HEK293 (cell line): ENCODE results near the gene RIMKLB.

Experiments
- CTCF ChIA-PET: fragments of 350-600 bp; formaldehyde crosslinking; extraction: SDS; loops from one replicate; lab custom pipeline; 2021; ENCODE audit warnings: antibody characterized with exemption; lab: Yijun Ruan, JAX
- POLR2A ChIA-PET: fragments of 300-600 bp; formaldehyde crosslinking; extraction: SDS; loops from one replicate; lab custom pipeline; 2020; ENCODE audit warnings: antibody characterized with exemption, inconsistent platforms; lab: Yijun Ruan, JAX
- H3K27ac ChIP-seq: fragments of 200-500 bp; sonication (Bioruptor generic); 2 replicates; pipeline ENCODE4 v1.5.1; 2014; ENCODE audit warnings: low read depth, low read length, control low read depth, inconsistent platforms; ENCODE audit errors: extremely low read depth
- H3K36me3 ChIP-seq, 2 experiments: fragments of 200-500 bp in 1 of 2; sonication (Bioruptor generic) in 1 of 2; 1 replicate in 1 of 2; 2 replicates in 1 of 2; pipeline ENCODE4 v1.5.1; 2014 to 2017; ENCODE audit warnings: inconsistent platforms in 2 of 2, low read length in 2 of 2; ENCODE audit not compliant: control insufficient read depth in 2 of 2, insufficient read depth in 1 of 2
- H3K4me1 ChIP-seq: fragments of 200-500 bp; sonication (Bioruptor generic); 2 replicates; pipeline ENCODE4 v1.5.1; 2014; ENCODE audit warnings: mild to moderate bottlenecking, low read length, inconsistent platforms; ENCODE audit not compliant: control insufficient read depth, insufficient read depth
- H3K4me3 ChIP-seq: 2 replicates; pipeline ENCODE4 v1.5.1; 2011; ENCODE audit warnings: low read depth, mild to moderate bottlenecking, control low read depth, low read length, moderate library complexity
- H3K9me3 ChIP-seq: fragments of 200-500 bp; sonication (Bioruptor generic); 2 replicates; pipeline ENCODE4 v1.5.1; 2014; ENCODE audit warnings: low read depth, low read length, inconsistent platforms; ENCODE audit not compliant: control insufficient read depth, insufficient read depth
- FEZF1 ChIP-seq: fragments of 450-650 bp; formaldehyde crosslinking; IDR thresholded peaks from 2 replicates; pipeline ENCODE4 v1.5.1; 2016; ENCODE audit warnings: missing biosample characterization, missing genetic modification characterization
- IKZF3 ChIP-seq: fragments of 450-650 bp; IDR thresholded peaks from 2 replicates; pipeline ENCODE4 v1.5.0; 2018; ENCODE audit warnings: missing biosample characterization, mild to moderate bottlenecking, missing genetic modification characterization, moderate library complexity
- PRDM10 ChIP-seq: fragments of 450-650 bp; formaldehyde crosslinking; IDR thresholded peaks from 2 replicates; pipeline ENCODE4 v1.5.1; 2016; ENCODE audit warnings: missing biosample characterization, missing genetic modification characterization
- SALL2 ChIP-seq: fragments of 450-650 bp; formaldehyde crosslinking; IDR thresholded peaks from 2 replicates; pipeline ENCODE4 v1.5.0; 2017; ENCODE audit warnings: missing biosample characterization, mild to moderate bottlenecking, missing genetic modification characterization, borderline replicate concordance
- SP2 ChIP-seq: fragments of 450-650 bp; formaldehyde crosslinking; IDR thresholded peaks from 2 replicates; pipeline ENCODE4 v1.5.1; 2016; ENCODE audit warnings: missing biosample characterization, missing genetic modification characterization
- ZBTB17 ChIP-seq: fragments of 450-650 bp; formaldehyde crosslinking; IDR thresholded peaks from 2 replicates; pipeline ENCODE4 v1.5.1; 2016; ENCODE audit warnings: missing biosample characterization, missing genetic modification characterization
- ZFHX2 ChIP-seq: fragments of 450-650 bp; formaldehyde crosslinking; conservative IDR thresholded peaks from 2 replicates; pipeline ENCODE4 v1.5.1; 2016; ENCODE audit warnings: missing biosample characterization, missing genetic modification characterization
- ZNF112 ChIP-seq: fragments of 450-650 bp; formaldehyde crosslinking; IDR thresholded peaks from 2 replicates; pipeline ENCODE4 v1.5.0; 2017; ENCODE audit warnings: missing biosample characterization, missing genetic modification characterization
- ZNF19 ChIP-seq: fragments of 450-650 bp; formaldehyde crosslinking; IDR thresholded peaks from 2 replicates; pipeline ENCODE4; 2016; ENCODE audit warnings: missing biosample characterization, missing genetic modification characterization, low read depth
- ZNF23 ChIP-seq: fragments of 450-650 bp; formaldehyde crosslinking; IDR thresholded peaks from 2 replicates; pipeline ENCODE4 v1.5.1; 2016; ENCODE audit warnings: missing biosample characterization, missing genetic modification characterization, borderline replicate concordance
- ZNF24 ChIP-seq: fragments of 450-650 bp; formaldehyde crosslinking; IDR thresholded peaks from 2 replicates; pipeline ENCODE4 v1.5.1; 2016; ENCODE audit warnings: missing biosample characterization, missing genetic modification characterization
- ZNF26 ChIP-seq: fragments of 450-650 bp; formaldehyde crosslinking; IDR thresholded peaks from 2 replicates; pipeline ENCODE4 v1.5.1; 2016; ENCODE audit warnings: missing biosample characterization, missing genetic modification characterization
- ZNF335 ChIP-seq: fragments of 450-650 bp; formaldehyde crosslinking; conservative IDR thresholded peaks from 2 replicates; pipeline ENCODE4 v1.5.1; 2016; ENCODE audit warnings: missing biosample characterization, missing genetic modification characterization
- ZNF341 ChIP-seq: fragments of 450-650 bp; formaldehyde crosslinking; IDR thresholded peaks from 2 replicates; pipeline ENCODE4; 2016; ENCODE audit warnings: low read depth, missing biosample characterization, missing genetic modification characterization
- ZNF391 ChIP-seq: fragments of 450-650 bp; formaldehyde crosslinking; IDR thresholded peaks from 2 replicates; pipeline ENCODE4 v1.5.1; 2016; ENCODE audit warnings: low read depth, missing biosample characterization, missing genetic modification characterization, borderline replicate concordance
- ZNF529 ChIP-seq: fragments of 450-650 bp; formaldehyde crosslinking; IDR thresholded peaks from 2 replicates; pipeline ENCODE4 v1.5.1; 2017; ENCODE audit warnings: missing genetic modification characterization, missing biosample characterization; ENCODE audit not compliant: insufficient replicate concordance
- ZNF596 ChIP-seq: fragments of 450-650 bp; IDR thresholded peaks from 2 replicates; pipeline ENCODE4 v1.5.0; 2018; ENCODE audit warnings: missing biosample characterization, mild to moderate bottlenecking, missing genetic modification characterization, moderate library complexity
- ZNF600 ChIP-seq: fragments of 450-650 bp; formaldehyde crosslinking; IDR thresholded peaks from 2 replicates; pipeline ENCODE4 v1.5.1; 2016; ENCODE audit warnings: missing biosample characterization, missing genetic modification characterization
- ZNF610 ChIP-seq: fragments of 450-650 bp; formaldehyde crosslinking; IDR thresholded peaks from 2 replicates; pipeline ENCODE4 v1.5.1; 2016; ENCODE audit warnings: missing biosample characterization, missing genetic modification characterization, borderline replicate concordance
- ZNF776 ChIP-seq: fragments of 450-650 bp; formaldehyde crosslinking; IDR thresholded peaks from 2 replicates; pipeline ENCODE4 v1.5.0; 2017; ENCODE audit warnings: missing biosample characterization, missing genetic modification characterization, borderline replicate concordance
- ZSCAN16 ChIP-seq: fragments of 450-650 bp; formaldehyde crosslinking; IDR thresholded peaks from 2 replicates; pipeline ENCODE4 v1.5.1; 2016; ENCODE audit warnings: missing biosample characterization, missing genetic modification characterization
- TF ChIP-seq, protein P1 (sequence below): fragments of 450-650 bp; formaldehyde crosslinking; IDR thresholded peaks from 2 replicates; pipeline ENCODE4 v1.5.1; 2016; ENCODE audit warnings: missing biosample characterization, missing genetic modification characterization
- TF ChIP-seq, protein P2 (sequence below): IDR thresholded peaks from 2 replicates; pipeline ENCODE4 v1.6.1; 2011; ENCODE audit warnings: mild to moderate bottlenecking, low read depth, low read length, borderline replicate concordance

The RIMKLB gene

DNA sequence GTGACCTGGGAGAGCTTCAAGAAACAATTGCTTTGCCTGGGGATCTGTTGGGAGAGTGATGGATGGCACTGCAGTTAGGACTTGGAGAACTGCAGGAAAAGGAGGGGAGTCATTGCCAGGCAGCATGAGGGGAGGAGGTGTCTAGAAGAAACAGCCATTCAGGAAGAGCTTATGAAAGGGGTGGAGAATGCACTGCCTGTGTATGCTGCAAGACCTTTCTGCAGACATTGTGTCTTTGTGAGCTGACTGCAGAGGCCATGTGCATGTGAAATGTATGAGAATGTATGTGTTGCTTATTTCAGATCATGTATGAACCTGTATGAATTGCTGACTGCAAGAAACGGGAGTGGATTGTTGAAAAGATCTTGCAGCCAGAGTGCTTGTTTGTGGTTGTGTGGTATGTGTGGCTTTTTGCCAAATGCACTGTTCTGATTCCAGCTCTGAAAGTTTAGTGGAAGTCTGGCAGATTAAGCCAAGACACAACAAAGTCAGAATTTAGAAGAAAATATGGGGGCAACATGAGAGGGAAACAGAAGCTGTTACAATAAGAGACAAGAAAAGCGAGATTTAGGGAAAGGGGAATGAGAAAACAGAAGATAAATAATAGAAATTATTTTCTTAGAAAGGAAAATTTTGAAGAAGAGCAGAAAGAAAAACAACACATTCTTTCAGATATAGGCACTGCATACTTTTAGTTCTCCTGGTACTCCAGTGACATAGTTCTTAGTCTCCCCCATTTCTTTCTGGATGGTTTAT lies 9.8 kb upstream of the RIMKLB start (continued):
- TF ChIP-seq FEZF1 (tag by site-specific recombination): no peak
- TF ChIP-seq ZNF19: no peak
- TF ChIP-seq PRDM10 (tag by site-specific recombination): peak; percentile 91
- peak; percentile 94 for TF ChIP-seq ZBTB17
- TF ChIP-seq ZNF23: no peak
- peak; percentile 54; the same call in 1 of the 2 replicates for TF ChIP-seq ZNF335 (tag by site-specific recombination)
- TF ChIP-seq, protein P1, sequence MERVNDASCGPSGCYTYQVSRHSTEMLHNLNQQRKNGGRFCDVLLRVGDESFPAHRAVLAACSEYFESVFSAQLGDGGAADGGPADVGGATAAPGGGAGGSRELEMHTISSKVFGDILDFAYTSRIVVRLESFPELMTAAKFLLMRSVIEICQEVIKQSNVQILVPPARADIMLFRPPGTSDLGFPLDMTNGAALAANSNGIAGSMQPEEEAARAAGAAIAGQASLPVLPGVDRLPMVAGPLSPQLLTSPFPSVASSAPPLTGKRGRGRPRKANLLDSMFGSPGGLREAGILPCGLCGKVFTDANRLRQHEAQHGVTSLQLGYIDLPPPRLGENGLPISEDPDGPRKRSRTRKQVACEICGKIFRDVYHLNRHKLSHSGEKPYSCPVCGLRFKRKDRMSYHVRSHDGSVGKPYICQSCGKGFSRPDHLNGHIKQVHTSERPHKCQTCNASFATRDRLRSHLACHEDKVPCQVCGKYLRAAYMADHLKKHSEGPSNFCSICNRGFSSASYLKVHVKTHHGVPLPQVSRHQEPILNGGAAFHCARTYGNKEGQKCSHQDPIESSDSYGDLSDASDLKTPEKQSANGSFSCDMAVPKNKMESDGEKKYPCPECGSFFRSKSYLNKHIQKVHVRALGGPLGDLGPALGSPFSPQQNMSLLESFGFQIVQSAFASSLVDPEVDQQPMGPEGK: 0 out of 2 replicates have a peak, but pooled peaks have one; percentile 30
- TF ChIP-seq ZNF26 (tag by site-specific recombination): no peak
- TF ChIP-seq ZNF341 (tag by site-specific recombination): peak; percentile 99
- 0 out of 2 replicates have a peak, but pooled peaks have one; percentile 34 for TF ChIP-seq ZNF24 (tag by site-specific recombination)
- peak; percentile 51 for TF ChIP-seq SP2

DNA sequence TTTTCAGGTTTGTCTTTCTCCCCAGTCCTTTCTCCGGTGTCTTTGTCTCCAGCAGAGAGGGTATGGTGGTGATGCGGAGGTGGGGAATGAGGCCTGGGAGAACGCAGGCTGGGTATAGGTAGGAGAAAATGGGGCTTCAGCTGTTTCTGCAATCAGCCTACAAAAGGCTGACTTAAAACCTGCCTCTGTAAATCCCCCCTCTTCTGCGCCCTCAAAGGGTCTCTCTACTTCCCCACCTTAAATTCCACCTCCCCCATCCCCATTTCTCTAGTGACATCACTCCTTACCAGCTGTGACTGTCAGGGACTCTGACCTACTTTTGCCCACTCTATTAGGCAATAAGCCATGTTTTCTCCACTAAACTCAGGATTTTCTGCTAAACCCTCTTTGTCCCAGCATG lies 8.1 kb upstream of the RIMKLB start:
- Histone ChIP-seq H3K36me3 (no peaks in the 10 kb centered on the region), H3K9me3 (no peaks in the 10 kb centered on the region), H3K4me3 (no peak overlapping the region)
- CTCF ChIA-PET: no interaction called here
- TF ChIP-seq ZNF596 (tag by site-specific recombination) (no peak), ZSCAN16 (tag by site-specific recombination) (no peak), ZNF391 (tag by site-specific recombination) (no peak), ZNF610 (tag by site-specific recombination) (no peak), SALL2 (tag by site-specific recombination) (no peak), ZFHX2 (tag by site-specific recombination) (no peak), ZNF529 (no peak), IKZF3 (tag by site-specific recombination) (no peak), ZNF112 (tag by site-specific recombination) (no peak), ZNF600 (tag by site-specific recombination) (no peak), ZNF776 (tag by site-specific recombination) (no peak)
- TF ChIP-seq, protein P2, sequence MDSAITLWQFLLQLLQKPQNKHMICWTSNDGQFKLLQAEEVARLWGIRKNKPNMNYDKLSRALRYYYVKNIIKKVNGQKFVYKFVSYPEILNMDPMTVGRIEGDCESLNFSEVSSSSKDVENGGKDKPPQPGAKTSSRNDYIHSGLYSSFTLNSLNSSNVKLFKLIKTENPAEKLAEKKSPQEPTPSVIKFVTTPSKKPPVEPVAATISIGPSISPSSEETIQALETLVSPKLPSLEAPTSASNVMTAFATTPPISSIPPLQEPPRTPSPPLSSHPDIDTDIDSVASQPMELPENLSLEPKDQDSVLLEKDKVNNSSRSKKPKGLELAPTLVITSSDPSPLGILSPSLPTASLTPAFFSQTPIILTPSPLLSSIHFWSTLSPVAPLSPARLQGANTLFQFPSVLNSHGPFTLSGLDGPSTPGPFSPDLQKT: no peak
- TF ChIP-seq, all 188 proteins: peak for 0
- POLR2A ChIA-PET: no interaction called here
- peaks cover 10% of the 10 kb centered on the region for H3K4me1 ChIP-seq
- H3K27ac ChIP-seq: no peak overlapping the region
